GM12874 (cell line): ENCODE results near the gene TBX15.

ENCODE experiments used
- CTCF ChIP-seq: IDR thresholded peaks from 2 replicates; pipeline ENCODE4 v1.5.1; 2011; ENCODE audit warnings: low read depth, mild to moderate bottlenecking, control low read depth, low read length, moderate library complexity; ENCODE audit not compliant: insufficient read depth

Gene TBX15

GRCh38 chr1:118960026-118960561 lies 28.0 kb downstream of the TBX15 start:
- TF ChIP-seq CTCF, result no peak

GRCh38 chr1:118958937-118959631 lies 29.1 kb downstream of the TBX15 start:
- TF ChIP-seq CTCF, result no peak

- no peak for TF ChIP-seq CTCF
Measured at GRCh38 chr1:118958140-118958539, 30.0 kb downstream of the TBX15 start.

GRCh38 chr1:118954301-118954905 lies 33.7 kb downstream of the TBX15 start:
- TF ChIP-seq CTCF, result no peak

- no peak for TF ChIP-seq CTCF
Measured at GRCh38 chr1:118951270-118951936, 36.7 kb downstream of the TBX15 start.

GRCh38 chr1:118949315-118949714 lies 38.8 kb downstream of the TBX15 start:
- TF ChIP-seq CTCF, result no peak

GRCh38 chr1:118948846-118949245 lies 39.3 kb downstream of the TBX15 start:
- TF ChIP-seq CTCF, result no peak
